Measurements from ENCODE around the gene PUS7L.
"Not testable (repeated sequence)": the region's sequence is repeated elsewhere in the genome, so short reads cannot be mapped to it uniquely, and the experiment has no call there.

GRCh38 chr12:43685491-43685890, 73.1 kb downstream of the PUS7L start:
- TF ChIP-seq, protein P1, sequence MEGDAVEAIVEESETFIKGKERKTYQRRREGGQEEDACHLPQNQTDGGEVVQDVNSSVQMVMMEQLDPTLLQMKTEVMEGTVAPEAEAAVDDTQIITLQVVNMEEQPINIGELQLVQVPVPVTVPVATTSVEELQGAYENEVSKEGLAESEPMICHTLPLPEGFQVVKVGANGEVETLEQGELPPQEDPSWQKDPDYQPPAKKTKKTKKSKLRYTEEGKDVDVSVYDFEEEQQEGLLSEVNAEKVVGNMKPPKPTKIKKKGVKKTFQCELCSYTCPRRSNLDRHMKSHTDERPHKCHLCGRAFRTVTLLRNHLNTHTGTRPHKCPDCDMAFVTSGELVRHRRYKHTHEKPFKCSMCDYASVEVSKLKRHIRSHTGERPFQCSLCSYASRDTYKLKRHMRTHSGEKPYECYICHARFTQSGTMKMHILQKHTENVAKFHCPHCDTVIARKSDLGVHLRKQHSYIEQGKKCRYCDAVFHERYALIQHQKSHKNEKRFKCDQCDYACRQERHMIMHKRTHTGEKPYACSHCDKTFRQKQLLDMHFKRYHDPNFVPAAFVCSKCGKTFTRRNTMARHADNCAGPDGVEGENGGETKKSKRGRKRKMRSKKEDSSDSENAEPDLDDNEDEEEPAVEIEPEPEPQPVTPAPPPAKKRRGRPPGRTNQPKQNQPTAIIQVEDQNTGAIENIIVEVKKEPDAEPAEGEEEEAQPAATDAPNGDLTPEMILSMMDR (IDR thresholded peaks at IDR 0.05), result not testable (repeated sequence)
- not testable (repeated sequence) for TF ChIP-seq POLR2AphosphoS5 (IDR thresholded peaks at IDR 0.05; ENCODE audit: insufficient read depth in 1 of 2, low read depth in 1 of 2); POLR2A (IDR thresholded peaks at IDR 0.05)
